CD14-positive monocyte (primary cell): ENCODE results near the gene BLVRB. TPM values are rescaled to one million over a fixed set of nuclear protein-coding genes. Genes with fewer than 3 reads are reported as not detected.

Experiments used
- DNase-seq, 3 donors: peaks; one replicate each; pipeline ENCODE4 v3.0.0-alpha.2; 2011 to 2022
- H2AFZ ChIP-seq: 2 replicates; pipeline ENCODE4 v1.6.0; 2012; ENCODE audit warnings: mild to moderate bottlenecking, low read depth, low read length, inconsistent platforms; ENCODE audit not compliant: insufficient read depth, poor library complexity, severe bottlenecking
- H3K27ac ChIP-seq, 2 donors: 1 replicate in 1 of 2; 2 replicates in 1 of 2; pipeline ENCODE4 v1.5.1; 2012 to 2013; ENCODE audit warnings: low read length in 2 of 2, control low read depth in 1 of 2, inconsistent platforms in 1 of 2, low read depth in 1 of 2, mild to moderate bottlenecking in 1 of 2
- H3K27me3 ChIP-seq, 2 donors: one replicate each; pipeline versions ENCODE4 v1.6.0 to v1.6.1; 2011 to 2013; ENCODE audit warnings: low read length in 2 of 2; ENCODE audit not compliant: control insufficient read depth in 2 of 2, insufficient read depth in 2 of 2
- H3K36me3 ChIP-seq, 2 donors: replicated peaks in 1 of 2; 1 replicate in 1 of 2; 2 replicates in 1 of 2; pipeline versions ENCODE4 v1.5.1 to v1.6.1; 2012 to 2013; ENCODE audit warnings: low read length in 2 of 2, control low read depth in 1 of 2, inconsistent platforms in 1 of 2, mild to moderate bottlenecking in 1 of 2; ENCODE audit not compliant: insufficient read depth in 2 of 2, control insufficient read depth in 1 of 2
- H3K4me1 ChIP-seq, 2 donors: 1 replicate in 1 of 2; 2 replicates in 1 of 2; pipeline versions ENCODE4 v1.5.1 to v1.6.1; 2012 to 2013; ENCODE audit warnings: low read length in 2 of 2, control low read depth in 1 of 2, inconsistent platforms in 1 of 2, mild to moderate bottlenecking in 1 of 2, moderate library complexity in 1 of 2; ENCODE audit not compliant: insufficient read depth in 2 of 2, control insufficient read depth in 1 of 2
- H3K4me2 ChIP-seq: replicated peaks from 2 replicates; pipeline ENCODE3; 2012; ENCODE audit warnings: low read length, moderate library complexity, mild to moderate bottlenecking; ENCODE audit not compliant: poor library complexity, severe bottlenecking; ENCODE audit errors: extremely low read depth
- H3K4me3 ChIP-seq, 3 experiments: fragments of 200-600 bp in 1 of 3; sonication (generic) in 1 of 3; replicated peaks in 1 of 3; 1 replicate in 2 of 3; 2 replicates in 1 of 3; pipeline ENCODE4 v1.5.1; 2011 to 2013; ENCODE audit warnings: low read length in 3 of 3, mild to moderate bottlenecking in 3 of 3, control low read depth in 2 of 3, low read depth in 2 of 3, inconsistent platforms in 1 of 3, moderate library complexity in 1 of 3
- H3K79me2 ChIP-seq: 2 replicates; pipeline ENCODE4 v1.6.0; 2012; ENCODE audit warnings: mild to moderate bottlenecking, control low read depth, inconsistent platforms, low read length, moderate library complexity; ENCODE audit not compliant: insufficient read depth
- H3K9ac ChIP-seq: 2 replicates; pipeline ENCODE4 v1.6.0; 2017; ENCODE audit warnings: low read length, mild to moderate bottlenecking; ENCODE audit not compliant: insufficient read depth, poor library complexity, severe bottlenecking
- H3K9me3 ChIP-seq, 2 donors: replicated peaks in 1 of 2; 1 replicate in 1 of 2; 2 replicates in 1 of 2; pipeline versions ENCODE4 v1.5.1 to v1.6.1; 2012 to 2013; ENCODE audit warnings: low read length in 2 of 2, control low read depth in 1 of 2; ENCODE audit not compliant: control insufficient read depth in 1 of 2, insufficient read depth in 1 of 2
- H4K20me1 ChIP-seq: 2 replicates; pipeline ENCODE4 v1.6.0; 2012; ENCODE audit warnings: mild to moderate bottlenecking, low read length, control low read depth, moderate library complexity; ENCODE audit not compliant: insufficient read depth
- H3K27ac Mint-ChIP-seq, 7 donors: one replicate each; pipeline ENCODE4 v1.8.0; 2020; ENCODE audit warnings: mild to moderate bottlenecking in 7 of 7, mixed read lengths in 7 of 7, moderate library complexity in 6 of 7, inconsistent platforms in 2 of 7
- H3K27me3 Mint-ChIP-seq, 3 donors: one replicate each; pipeline ENCODE4 v1.8.0; 2021 to 2022; ENCODE audit warnings: low read depth in 3 of 3, mild to moderate bottlenecking in 3 of 3, mixed read lengths in 3 of 3, moderate library complexity in 3 of 3, inconsistent platforms in 1 of 3
- H3K36me3 Mint-ChIP-seq, 2 donors: one replicate each; pipeline ENCODE4 v1.8.0; 2020; ENCODE audit warnings: mixed read lengths in 2 of 2, inconsistent platforms in 1 of 2, mild to moderate bottlenecking in 1 of 2
- H3K4me1 Mint-ChIP-seq: one replicate; pipeline ENCODE4 v1.8.0; 2020; ENCODE audit warnings: mild to moderate bottlenecking, mixed read lengths
- H3K4me3 Mint-ChIP-seq, 2 donors: one replicate each; pipeline ENCODE4 v1.8.0; 2020; ENCODE audit warnings: mild to moderate bottlenecking in 2 of 2, mixed read lengths in 2 of 2, moderate library complexity in 1 of 2
- H3K9me3 Mint-ChIP-seq, 7 donors: one replicate each; pipeline ENCODE4 v1.8.0; 2020 to 2022; ENCODE audit warnings: mixed read lengths in 7 of 7, mild to moderate bottlenecking in 6 of 7, moderate library complexity in 6 of 7, inconsistent platforms in 2 of 7
- CTCF ChIP-seq: fragments of 200-600 bp; IDR thresholded peaks from one replicate; pipeline ENCODE4 v1.8.0; 2022; ENCODE audit warnings: antibody characterized with exemption, mild to moderate bottlenecking
- WGBS: methylation state at CpG from one replicate; pipeline ENCODE4 v1.1.5; 2013; ENCODE audit warnings: missing lambda C conversion rate; ENCODE audit not compliant: insufficient coverage; 5-methylcytosine and 5-hydroxymethylcytosine counted together
- intact Hi-C, 2 donors: fragments of 100-400 bp; cut with micrococcal nuclease; formaldehyde crosslinking; loops; one replicate each; pipeline versions ENCODE4 v1.15.0 to v1.15.1; 2023
- polyA plus RNA-seq, 3 donors: library from polyadenylated mRNA; depleted of rRNA in 1 of 3; unstranded in 2 of 3; stranded (reverse) in 1 of 3; fragments of 300-500 nt in 2 of 3; fragments of >200 nt in 1 of 3; fragmentation: Illumina TruSeq in 2 of 3; gene quantifications; 1 replicate in 2 of 3; 2 replicates in 1 of 3; pipeline ENCODE4 v1.2.3, GENCODE V29; 2012 to 2021

Gene BLVRB
- polyA plus RNA-seq, 3 donors: 299 to 625 (median 601) TPM

DNA sequence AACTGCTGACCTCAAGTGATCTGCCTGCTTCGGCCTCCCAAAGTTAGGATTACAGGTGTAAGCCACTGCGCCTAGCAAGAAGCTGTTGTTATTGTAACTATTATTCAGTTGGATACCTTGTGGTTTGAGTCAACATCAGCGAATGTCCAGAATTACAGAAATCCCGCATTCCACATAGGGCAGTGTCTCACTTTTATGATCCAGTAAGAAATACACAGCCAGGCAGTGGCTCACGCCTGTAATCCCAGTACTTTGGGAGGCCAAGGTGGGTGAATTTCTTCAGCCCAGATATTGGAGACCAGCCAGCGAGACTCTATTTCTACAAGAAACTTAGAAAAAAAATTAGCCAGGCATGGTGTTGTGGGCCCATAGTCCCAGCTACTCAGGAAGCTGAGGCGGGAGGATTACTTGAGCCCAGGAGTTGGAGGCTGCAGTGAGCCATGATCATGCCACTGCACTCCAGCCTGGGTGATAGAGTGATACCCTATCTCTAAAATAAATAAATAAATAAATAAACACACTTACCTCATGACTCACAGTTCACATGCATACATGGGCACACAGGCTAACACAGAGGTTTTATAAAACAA, 45.1 kb upstream of the BLVRB start:
- H3K79me2 ChIP-seq: no peaks in the 10 kb centered on the region
- peaks cover 0 to 4% of the 10 kb centered on the region in 2 donors for H3K4me1 ChIP-seq
- peaks cover 54 to 66% (median 59%) of the 10 kb centered on the region in 3 donors for H3K27me3 Mint-ChIP-seq
- intact Hi-C loops: no loop called here
- peaks cover 0 to 11% (median 2%) of the 10 kb centered on the region in 7 donors for H3K9me3 Mint-ChIP-seq
- H3K36me3 Mint-ChIP-seq: peaks cover 0 to 5% of the 10 kb centered on the region in 2 donors
- no peak overlapping the region for H3K27ac ChIP-seq
- H3K9me3 ChIP-seq: peaks cover 0 to 7% of the 10 kb centered on the region in 2 donors
- peak overlapping the region in 1 of 2 donors; percentile 21 for H3K4me3 Mint-ChIP-seq
- no peak for TF ChIP-seq CTCF
- no peaks in the 10 kb centered on the region for H3K36me3 ChIP-seq
- H3K4me2 ChIP-seq: no peak overlapping the region
- no peak overlapping the region for H3K27ac Mint-ChIP-seq
- peaks cover 17 to 59% of the 10 kb centered on the region in 2 donors for H3K27me3 ChIP-seq
- no peak overlapping the region for H3K9ac ChIP-seq
- no peaks in the 10 kb centered on the region for H4K20me1 ChIP-seq
- no peaks in the 10 kb centered on the region for H3K4me1 Mint-ChIP-seq
- 100% methylated on average over 1 of the region's 7 CpGs for WGBS
- H3K4me3 ChIP-seq: no peak overlapping the region
- no peak overlapping the region for H2AFZ ChIP-seq
- DNase-seq: no peak

DNA sequence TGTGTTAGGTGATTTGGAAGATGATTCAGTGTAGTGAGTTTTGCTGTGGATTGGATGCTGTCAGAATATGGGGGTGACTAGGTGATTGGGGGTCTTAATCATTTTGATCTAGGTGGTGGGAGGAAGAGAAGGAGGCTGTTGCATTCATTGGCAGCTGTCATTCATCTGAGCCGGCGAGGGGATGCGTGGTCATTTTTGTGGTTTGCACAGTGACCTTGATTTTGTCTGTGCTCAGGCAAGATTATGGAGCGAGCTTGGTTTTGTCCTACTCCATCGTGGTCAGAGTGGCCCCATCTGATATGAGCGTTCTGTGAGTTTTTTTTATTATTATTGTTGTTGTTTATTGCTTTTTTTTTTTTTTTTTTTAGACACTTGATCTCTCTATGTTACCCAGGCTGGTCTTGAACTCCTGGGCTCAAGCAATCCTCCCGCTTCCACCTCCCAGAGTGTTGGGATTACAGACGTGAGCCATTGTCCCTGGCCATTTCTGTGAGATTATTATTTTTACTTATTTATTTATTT, 43.3 kb upstream of the BLVRB start:
- no peak overlapping the region for H3K27ac ChIP-seq
- peaks cover 0 to 4% of the 10 kb centered on the region in 2 donors for H3K4me1 ChIP-seq
- peaks cover 0 to 11% (median 2%) of the 10 kb centered on the region in 7 donors for H3K9me3 Mint-ChIP-seq
- no peak for TF ChIP-seq CTCF
- peaks cover 16 to 45% of the 10 kb centered on the region in 2 donors for H3K27me3 ChIP-seq
- no peak overlapping the region for H2AFZ ChIP-seq
- WGBS: 65% methylated on average over 4 of the region's 8 CpGs
- H3K36me3 Mint-ChIP-seq: peaks cover 0 to 4% of the 10 kb centered on the region in 2 donors
- peak overlapping the region in 1 of 2 donors; percentile 2 for H3K4me3 Mint-ChIP-seq
- peaks cover 37 to 61% (median 46%) of the 10 kb centered on the region in 3 donors for H3K27me3 Mint-ChIP-seq
- H4K20me1 ChIP-seq: no peaks in the 10 kb centered on the region
- H3K9ac ChIP-seq: no peak overlapping the region
- no peaks in the 10 kb centered on the region for H3K36me3 ChIP-seq
- H3K4me1 Mint-ChIP-seq: no peaks in the 10 kb centered on the region
- DNase-seq: no peak
- intact Hi-C loops: no loop called here
- no peak overlapping the region for H3K4me2 ChIP-seq
- H3K4me3 ChIP-seq: no peak overlapping the region
- peaks cover 0 to 7% of the 10 kb centered on the region in 2 donors for H3K9me3 ChIP-seq
- no peak overlapping the region for H3K27ac Mint-ChIP-seq
- H3K79me2 ChIP-seq: no peaks in the 10 kb centered on the region
